IPS-18c (cell line): ENCODE data around the gene ASS1.

ENCODE experiments used
- H3K4me3 ChIP-seq: 2 replicates; pipeline ENCODE4 v1.7.0; 2013; ENCODE audit warnings: low read depth, mild to moderate bottlenecking, low read length, moderate library complexity; ENCODE audit not compliant: insufficient read depth
- H3K9me3 ChIP-seq: one replicate; pipeline ENCODE4 v1.6.1; 2013; ENCODE audit warnings: mild to moderate bottlenecking, low read length, moderate library complexity; ENCODE audit not compliant: control insufficient read depth, insufficient read depth

ASS1 gene

DNA sequence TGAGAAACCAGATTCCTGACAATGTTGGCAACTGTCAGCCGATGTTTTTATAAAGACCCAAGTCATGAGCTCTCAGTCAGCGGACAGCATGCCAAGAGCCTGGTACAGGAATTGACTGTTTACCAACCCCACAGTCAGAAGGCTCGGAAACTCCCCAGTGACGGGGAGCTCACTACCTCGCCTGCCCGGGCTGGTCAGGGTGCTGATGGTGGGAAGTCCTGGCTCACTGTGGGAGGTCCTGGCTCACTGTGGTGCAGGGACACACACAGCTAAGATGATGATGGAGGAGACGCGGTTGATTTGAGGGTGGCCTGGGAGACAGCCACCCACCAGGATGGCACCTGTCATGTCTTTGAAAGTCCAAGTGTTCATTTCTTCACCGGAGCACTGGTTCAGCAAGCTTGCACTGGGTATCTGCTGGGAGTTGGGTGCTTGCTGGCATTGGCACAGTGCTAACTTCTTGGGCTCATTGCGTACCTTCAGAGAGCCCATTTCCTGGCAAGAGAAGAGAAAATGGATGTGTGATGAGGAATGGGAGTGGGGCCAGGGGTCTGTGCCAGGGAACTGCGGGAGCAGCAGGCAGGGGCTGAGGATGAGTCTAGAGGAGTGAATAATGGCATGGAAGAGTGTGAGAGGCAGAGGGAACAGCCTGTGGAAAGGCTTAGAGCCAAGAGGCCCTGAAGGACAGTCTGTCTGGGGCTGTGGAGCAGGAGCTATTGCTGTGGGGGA is 15.3 kb downstream of the ASS1 start:
- Histone ChIP-seq H3K9me3 (peaks cover 2% of the 10 kb centered on the region), H3K4me3 (no peak overlapping the region)

DNA sequence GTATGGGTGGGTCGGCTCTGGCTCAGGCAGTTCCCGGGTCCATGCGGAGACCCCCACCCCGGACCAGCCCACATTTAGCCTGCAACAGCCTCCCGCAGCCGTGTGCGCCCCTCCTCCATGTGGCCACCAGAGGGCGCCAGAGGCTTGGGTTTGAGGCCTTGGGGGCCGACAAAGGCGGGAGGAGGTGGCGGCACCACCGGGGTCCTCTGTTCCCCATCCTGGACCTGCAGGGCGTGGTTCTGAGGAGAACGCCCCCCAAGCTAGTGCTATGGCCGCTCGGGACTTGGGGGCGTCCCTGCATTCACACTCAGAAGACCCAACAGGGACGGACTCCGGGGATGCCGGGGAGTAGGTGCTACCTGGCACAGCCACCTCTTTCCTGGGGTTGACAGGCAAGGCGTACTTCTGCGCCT is 16.5 kb downstream of the ASS1 start:
- peaks cover 2% of the 10 kb centered on the region for H3K9me3 ChIP-seq
- H3K4me3 ChIP-seq = no peak overlapping the region

DNA sequence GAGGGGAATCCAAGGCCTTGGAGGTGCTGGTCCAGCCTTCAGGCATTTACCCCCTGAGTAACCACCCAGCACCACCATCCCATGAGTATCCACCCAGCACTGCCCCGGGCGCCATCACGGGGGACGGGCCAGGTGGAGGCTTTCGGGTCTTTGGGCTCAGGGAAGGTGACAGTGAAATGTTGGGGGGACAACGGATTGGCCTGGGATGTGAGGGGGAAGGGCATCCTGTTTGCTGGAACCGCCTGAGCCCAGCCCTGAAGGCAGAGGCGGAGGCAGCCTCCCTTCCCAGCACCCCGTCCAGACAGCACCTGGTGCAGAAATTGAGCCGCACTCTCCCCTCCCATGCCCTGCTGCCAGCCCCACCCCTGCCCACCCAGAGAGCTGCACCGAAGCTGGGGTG is 17.0 kb downstream of the ASS1 start:
- Histone ChIP-seq H3K9me3 (peaks cover 2% of the 10 kb centered on the region), H3K4me3 (no peak overlapping the region)

DNA sequence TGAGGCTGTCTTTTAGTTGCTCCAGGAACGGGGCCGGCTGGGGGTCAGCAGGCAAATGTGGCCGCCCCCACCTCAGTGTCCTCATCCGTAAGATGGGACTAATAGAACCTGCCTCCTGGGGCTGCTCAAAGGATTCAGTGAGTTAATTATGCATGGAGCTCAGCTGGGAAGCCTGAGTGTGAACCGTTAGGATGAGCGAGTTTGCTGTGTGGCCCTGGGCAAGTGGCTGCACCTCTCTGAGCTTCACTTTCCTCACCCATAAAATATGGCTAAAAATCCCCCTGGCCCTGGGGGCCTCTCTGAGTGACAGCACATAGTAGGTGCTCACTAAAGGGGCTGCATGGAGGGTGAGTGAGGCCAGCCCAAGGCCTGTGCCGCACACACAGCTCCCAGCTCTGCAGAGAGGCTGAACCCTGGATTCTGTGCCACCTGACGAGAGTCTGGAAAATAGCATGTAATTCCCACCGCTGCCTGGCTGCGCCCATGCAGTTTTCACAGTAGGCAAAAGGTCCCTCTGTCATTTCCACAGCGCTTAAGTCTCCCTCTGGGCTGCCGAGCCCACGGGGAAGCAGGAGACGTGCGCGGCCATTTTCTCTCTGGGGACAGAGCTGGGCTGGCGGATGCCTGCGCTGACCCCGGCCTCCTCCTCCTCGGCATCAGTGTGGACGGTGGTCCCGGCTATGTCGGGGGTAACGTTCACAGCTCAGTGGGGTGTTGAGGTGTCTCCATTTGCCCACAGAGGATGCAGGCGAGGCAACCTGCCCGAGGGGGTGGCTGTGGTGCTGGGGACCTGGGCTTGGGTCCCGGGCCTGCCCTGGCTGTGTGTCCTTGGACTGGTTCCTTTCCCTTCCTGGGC is 18.2 kb downstream of the ASS1 start:
- Histone ChIP-seq H3K9me3 (peaks cover 2% of the 10 kb centered on the region), H3K4me3 (no peak overlapping the region)

DNA sequence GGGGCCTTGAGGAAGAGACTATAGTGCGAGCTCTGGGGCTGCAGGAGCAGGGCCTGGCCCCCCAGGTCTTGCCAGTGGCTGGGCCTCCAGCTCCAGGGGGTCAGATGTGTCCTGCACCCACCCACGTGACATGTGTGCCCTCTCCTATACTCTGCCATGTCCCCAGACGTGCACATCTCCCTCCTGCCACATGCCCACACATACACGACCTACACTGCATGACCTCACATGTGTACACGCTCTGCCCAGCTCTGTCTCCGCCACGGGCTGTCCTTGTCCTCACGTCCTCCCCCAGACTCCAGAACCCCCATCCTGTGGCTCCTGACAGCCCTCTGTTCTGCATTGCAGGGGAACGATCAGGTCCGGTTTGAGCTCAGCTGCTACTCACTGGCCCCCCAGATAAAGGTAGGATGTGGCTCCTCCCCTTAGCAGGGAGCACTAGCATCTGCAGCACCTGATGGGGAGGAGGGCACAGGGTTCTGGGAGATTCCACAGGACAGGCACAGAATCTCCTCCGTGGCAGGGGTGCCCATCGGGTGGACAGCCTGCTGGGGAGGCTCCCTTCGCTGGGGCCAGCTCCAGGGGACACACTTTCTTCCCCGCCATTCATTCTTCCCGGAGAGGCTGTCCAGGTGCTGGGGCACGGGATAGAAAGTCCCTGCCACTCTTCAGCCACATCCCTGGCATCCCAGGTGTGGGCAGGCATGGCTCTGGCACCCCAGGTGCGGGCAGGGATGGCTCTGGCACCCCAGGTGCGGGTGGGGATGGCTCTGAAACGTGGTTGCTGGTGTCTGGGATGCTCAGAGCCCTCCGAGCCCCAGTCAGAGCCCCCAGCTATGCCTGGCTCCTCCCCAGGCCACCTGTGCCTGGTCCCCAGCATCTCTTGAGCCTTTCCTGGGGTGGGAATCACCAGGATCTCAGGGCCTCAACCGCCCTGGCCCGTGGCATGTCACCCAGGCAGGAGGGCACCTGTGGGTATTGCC is 19.3 kb downstream of the ASS1 start:
- Histone ChIP-seq H3K4me3 (no peak overlapping the region), H3K9me3 (no peaks in the 10 kb centered on the region)

DNA sequence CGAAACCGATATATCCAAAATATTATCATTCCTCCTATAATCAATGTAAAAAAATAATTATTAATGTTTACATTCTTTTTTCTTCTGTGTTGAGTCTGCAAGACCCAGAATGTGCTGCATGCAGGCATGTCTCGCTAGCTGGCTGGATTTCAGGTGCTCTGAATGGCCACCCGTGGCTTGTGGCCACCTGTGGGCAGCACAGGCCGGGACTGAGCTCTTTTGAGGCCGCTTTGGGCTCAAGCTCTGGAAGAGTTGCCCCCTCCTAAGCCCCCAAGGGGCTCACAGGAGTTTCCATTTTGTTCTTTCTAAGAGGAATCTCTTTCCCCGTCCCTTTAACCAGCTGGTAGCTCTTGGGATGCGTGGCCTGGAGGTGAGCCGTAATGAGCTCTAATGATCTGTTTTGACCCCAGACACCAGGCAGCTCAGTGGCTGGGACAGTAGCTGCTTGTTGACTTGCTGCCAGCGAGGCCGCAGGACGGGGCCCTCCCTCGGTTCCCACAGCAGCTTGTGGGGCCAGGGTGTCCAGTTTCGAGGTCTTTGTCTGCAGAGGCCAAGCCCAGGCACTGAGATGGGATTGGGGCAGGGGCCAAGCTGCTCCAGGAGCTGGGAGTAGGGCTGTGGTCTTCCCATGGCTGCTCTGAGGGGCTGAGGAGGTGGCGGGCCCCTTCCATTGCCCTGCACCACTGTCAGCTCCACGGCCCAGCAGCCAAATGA is 20.8 kb downstream of the ASS1 start:
- H3K4me3 ChIP-seq = no peak overlapping the region
- no peaks in the 10 kb centered on the region for H3K9me3 ChIP-seq

DNA sequence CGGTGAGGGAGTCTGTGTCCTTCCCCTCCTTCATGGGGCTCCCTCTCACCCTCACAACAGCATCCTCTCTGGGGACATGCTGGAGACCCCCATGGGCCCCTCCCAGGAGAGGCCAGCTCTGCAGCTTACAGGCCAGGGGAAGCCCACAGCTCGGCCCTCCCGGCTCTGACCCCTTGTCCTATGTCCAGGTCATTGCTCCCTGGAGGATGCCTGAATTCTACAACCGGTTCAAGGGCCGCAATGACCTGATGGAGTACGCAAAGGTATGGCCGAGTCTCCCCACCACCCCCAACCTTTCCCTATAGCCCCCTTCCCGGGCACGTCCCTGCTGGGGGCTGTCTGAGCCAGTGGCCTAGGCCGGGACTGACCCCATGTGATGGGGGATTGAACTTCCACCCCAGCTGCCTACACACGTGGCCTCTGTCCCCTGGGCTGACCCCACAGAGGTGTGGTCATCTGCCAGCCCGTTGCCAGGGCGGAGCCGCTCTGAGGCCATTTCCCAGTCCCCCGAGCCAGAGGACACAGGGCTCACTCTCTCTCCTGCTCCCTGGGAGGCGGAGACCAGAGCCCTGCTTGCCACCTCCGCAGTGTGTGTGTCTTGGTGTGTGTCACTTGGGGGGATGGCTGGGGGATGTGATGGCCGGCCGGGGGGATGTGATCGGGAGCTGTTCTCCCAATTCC is 21.9 kb downstream of the ASS1 start:
- no peaks in the 10 kb centered on the region for H3K9me3 ChIP-seq
- H3K4me3 ChIP-seq = no peak overlapping the region

DNA sequence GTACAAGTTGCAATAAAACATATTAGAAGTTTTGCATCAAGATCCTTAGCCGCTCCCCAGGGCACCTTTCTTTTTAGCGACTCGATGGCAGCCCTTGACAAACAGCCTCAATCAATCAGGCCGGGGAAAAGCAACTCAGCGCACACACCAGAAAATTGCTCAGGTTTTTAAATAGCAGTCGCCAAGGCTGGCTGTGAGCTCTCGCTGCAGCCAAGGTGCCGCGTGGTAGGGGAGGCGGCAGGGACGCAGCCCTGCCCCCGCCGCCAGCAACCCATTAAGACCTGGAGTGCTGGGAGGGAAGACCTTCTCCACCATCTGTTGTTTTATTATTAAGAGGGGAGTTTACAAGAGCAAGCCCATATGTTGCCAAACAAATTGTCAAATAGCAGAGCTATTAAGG is 22.6 kb downstream of the ASS1 start:
- Histone ChIP-seq H3K9me3 (no peaks in the 10 kb centered on the region), H3K4me3 (no peak overlapping the region)

DNA sequence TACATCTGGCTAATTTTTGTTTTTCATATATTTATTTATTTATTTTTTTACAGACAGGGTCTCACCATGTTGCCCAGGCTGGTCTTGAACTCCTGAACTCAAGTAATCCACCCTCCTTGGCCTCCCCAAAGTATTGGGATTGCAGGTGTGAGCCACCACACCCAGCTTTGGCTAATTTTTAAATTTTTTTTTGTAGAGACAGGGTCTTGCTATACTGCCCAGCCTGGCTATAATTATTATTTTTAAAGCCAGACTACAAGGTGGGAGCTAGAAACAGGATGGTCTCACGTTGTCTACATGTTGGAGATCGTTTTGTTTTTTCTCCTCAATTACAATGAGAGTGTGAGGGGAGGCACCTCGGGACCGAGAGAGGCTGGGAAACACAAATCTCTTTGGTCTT is 23.8 kb downstream of the ASS1 start:
- H3K9me3 ChIP-seq = no peaks in the 10 kb centered on the region
- H3K4me3 ChIP-seq = no peak overlapping the region

DNA sequence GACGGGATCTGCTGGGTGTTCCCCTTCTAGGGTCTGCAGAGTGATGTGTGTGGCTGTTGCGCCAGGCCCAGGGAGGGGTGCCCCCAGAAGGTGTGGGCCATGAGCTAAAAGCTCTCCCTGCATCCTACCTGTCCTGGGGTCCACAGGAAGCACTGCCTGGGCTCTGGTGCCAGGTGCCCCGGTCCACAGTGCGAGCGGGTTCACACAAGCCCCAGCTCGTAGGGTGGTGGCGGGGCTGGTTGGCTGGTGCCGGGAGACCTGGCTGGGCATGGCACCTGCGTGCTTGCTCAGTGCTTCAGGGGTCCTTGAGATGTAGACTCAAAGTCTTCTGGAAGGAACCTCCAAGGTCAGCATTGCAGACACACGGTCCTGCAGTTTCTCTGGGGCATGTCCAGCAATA is 25.5 kb downstream of the ASS1 start:
- no peaks in the 10 kb centered on the region for H3K9me3 ChIP-seq

DNA sequence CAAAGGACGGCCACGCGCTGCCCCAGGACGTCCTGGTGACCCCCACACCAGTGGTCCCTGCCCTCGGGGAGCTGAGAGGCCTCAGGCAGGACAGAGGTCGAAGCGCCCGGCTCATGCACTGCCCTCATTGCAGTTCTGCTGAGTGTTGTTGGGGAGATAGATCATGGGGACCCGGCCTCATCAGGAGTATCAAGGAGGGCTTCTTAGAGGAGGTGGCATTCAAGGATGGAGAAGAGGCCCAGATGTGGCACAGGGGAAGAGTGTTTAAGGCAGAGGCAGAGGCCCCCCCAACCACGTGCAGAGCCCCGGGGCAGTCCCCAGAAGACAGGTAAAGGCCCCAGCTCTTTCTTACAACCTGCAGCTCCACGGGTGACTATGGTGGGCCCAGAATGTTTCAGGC is 26.2 kb downstream of the ASS1 start:
- Histone ChIP-seq H3K4me3 (no peak overlapping the region), H3K9me3 (no peaks in the 10 kb centered on the region)

More for the DNA sequence above, 25.5 kb downstream of the ASS1 start:
- no peak overlapping the region for H3K4me3 ChIP-seq

DNA sequence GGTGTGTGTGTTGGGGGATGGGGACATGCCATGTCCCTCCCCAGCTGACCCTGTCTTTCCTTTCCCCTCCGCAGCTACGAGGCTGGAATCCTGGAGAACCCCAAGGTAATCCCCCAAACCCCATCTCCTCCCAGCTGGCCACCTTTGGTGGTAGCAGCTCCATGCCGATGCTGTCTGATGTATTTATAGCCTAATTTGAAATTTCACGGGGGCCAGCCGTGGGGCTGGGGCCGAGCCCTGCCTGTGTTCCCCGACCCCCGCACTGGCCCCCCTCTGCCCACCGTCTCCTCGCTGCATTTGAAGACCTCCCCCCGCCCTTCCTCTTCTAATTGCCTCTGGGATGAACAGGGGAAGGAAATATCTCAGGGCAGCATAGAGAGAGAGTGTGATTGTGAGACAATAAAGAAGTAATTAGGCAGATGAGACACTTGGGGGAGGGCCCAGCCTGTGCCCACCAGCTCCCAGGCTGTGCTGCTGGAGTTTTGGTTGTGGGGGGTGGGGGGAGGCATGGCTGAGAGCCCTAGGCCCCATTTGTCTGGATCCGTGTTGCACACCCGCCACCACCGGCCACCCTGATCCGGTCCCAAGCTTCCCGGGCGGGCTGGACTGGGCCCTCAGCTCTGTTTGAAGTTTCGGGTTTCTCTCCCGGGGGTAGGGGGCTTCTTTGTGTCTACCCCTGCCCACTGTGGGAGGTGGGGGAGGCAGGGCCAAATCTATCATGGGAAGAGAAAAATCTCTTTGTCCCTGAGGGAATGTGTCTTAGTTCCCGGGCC is 26.8 kb downstream of the ASS1 start:
- no peaks in the 10 kb centered on the region for H3K9me3 ChIP-seq

DNA sequence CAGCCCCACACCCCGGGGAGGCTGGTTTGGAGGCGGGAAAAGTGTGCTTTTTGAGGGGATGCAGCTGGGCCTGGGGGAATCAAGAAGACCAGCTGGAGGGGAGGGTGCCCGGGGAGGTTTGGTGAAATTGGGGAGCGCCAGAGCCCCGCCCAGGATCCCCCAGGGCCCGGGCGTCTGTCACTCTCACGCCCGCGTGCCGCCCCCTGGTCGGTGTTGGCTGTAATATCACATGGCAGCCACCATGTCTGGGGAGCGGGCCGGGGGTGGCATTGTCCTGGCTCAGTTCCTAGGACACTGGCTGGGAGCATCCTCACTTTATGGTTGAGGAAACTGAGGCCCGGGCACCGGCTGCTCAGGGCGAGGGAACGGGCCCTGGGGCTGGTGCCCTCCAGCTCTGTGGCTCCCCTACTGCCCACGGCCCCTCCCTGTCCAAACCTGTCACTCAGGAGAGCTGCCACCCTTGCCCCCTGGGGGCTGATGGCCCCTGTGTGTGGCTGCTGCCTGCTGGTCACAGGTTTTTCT is 27.5 kb downstream of the ASS1 start:
- Histone ChIP-seq H3K4me3 (no peak overlapping the region), H3K9me3 (no peaks in the 10 kb centered on the region)

More for the DNA sequence above, 26.8 kb downstream of the ASS1 start:
- H3K4me3 ChIP-seq = no peak overlapping the region

DNA sequence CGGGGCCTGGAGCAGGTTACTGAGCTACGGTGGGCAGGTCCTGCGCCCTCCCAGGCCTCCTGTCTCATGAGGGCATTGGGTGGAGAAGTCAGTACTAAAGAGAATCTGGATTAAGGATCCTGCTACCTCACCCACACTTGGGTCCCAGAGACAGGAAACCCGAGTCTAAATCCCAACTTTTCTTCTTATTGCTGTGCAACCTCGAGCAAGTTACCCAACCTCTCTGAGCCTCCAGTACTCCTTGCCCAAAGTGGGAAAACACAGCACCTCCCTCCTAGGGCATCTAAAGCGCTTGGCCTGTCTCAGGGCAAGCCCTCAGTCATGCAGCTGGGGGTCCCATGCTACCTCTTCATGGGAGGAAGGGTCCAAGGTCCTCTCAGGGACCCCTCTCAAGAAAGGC is 28.2 kb downstream of the ASS1 start:
- Histone ChIP-seq H3K4me3 (no peak overlapping the region), H3K9me3 (no peaks in the 10 kb centered on the region)

DNA sequence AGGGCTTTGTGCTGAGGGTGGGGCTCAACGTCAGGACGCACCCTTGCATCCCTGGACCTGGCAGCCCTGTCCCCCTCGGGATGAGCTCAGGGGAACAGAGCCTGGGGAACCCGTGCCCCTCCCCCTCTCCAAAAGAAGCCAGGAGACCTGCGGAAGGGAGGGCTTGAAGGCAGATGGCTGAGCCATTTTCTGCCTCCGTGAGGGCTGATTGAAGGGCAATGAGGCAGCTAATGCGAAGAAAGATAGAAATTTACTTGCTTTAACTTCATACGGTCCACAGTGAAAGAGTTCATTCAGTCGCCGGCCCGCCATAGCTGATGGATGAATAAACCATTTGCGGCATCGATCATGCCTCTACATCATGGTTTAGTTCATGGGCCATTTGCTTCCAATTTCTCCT is 28.8 kb downstream of the ASS1 start:
- no peak overlapping the region for H3K4me3 ChIP-seq
- no peaks in the 10 kb centered on the region for H3K9me3 ChIP-seq
